PC-9 (cell line): ENCODE data around the gene MFSD8. TPM values are rescaled to one million over a fixed set of nuclear protein-coding genes. Genes with fewer than 3 reads are reported as not detected.
"Not testable (repeated sequence)": the region's sequence is repeated elsewhere in the genome, so short reads cannot be mapped to it uniquely, and the experiment has no call there.

ENCODE experiments used
- BruUV-seq: library from RNA; stranded (reverse); fragments of 400-500 nt; replicated peaks from 2 replicates; lab custom pipeline; 2021; lab: Mats Ljungman, UMichigan
- CTCF ChIA-PET: fragments of 300-600 bp; sonication (Branson Sonifier 250); formaldehyde crosslinking; loops from one replicate; lab custom pipeline; 2022; ENCODE audit warnings: antibody characterized with exemption; lab: Charles Lee
- POLR2A ChIA-PET: fragments of 300-600 bp; sonication (Branson Sonifier 250); formaldehyde crosslinking; loops from one replicate; lab custom pipeline; 2022; ENCODE audit warnings: antibody characterized with exemption; ENCODE audit not compliant: unreplicated experiment; lab: Charles Lee
- DNase-seq, 2 experiments: peaks; one replicate each; pipeline versions ENCODE4 v3.0.0 to v3.0.0-alpha.2; 2015 to 2022; ENCODE audit warnings: mixed read lengths in 1 of 2
- H2AFZ ChIP-seq: fragments of 200-600 bp; sonication (generic); 2 replicates; pipeline ENCODE4 v1.8.1; 2017; ENCODE audit warnings: antibody characterized with exemption
- H3F3A ChIP-seq: fragments of 200-600 bp; sonication (generic); 2 replicates; pipeline ENCODE4 v1.8.1; 2017; ENCODE audit warnings: antibody characterized with exemption, mild to moderate bottlenecking, low read depth; ENCODE audit not compliant: insufficient read depth
- H3K27ac ChIP-seq: fragments of 200-600 bp; sonication (generic); 2 replicates; pipeline ENCODE4 v1.6.1; 2016; ENCODE audit warnings: mixed run types
- H3K27me3 ChIP-seq: fragments of 200-600 bp; sonication (generic); 2 replicates; pipeline ENCODE4 v1.6.1; 2016; ENCODE audit warnings: low read depth, mixed run types; ENCODE audit not compliant: insufficient read depth
- H3K36me3 ChIP-seq: fragments of 200-600 bp; sonication (generic); 2 replicates; pipeline ENCODE4 v1.6.1; 2016; ENCODE audit warnings: low read depth, mixed run types
- H3K4me1 ChIP-seq: fragments of 200-600 bp; sonication (generic); replicated peaks from 2 replicates; pipeline ENCODE4 v1.6.1; 2016; ENCODE audit warnings: mixed run types; ENCODE audit not compliant: insufficient read depth
- H3K4me2 ChIP-seq: fragments of 200-600 bp; sonication (generic); 2 replicates; pipeline ENCODE4 v1.6.1; 2017; ENCODE audit warnings: mixed run types
- H3K4me3 ChIP-seq: fragments of 200-600 bp; sonication (generic); 2 replicates; pipeline ENCODE4 v1.6.1; 2016; ENCODE audit warnings: mixed run types
- H3K79me2 ChIP-seq: fragments of 200-600 bp; sonication (generic); 2 replicates; pipeline ENCODE4 v1.6.1; 2017; ENCODE audit warnings: low read depth, mixed run types
- H3K9me2 ChIP-seq: fragments of 200-600 bp; sonication (generic); 2 replicates; pipeline ENCODE4 v1.8.1; 2017; ENCODE audit warnings: mild to moderate bottlenecking; ENCODE audit not compliant: insufficient read depth
- H3K9me3 ChIP-seq: fragments of 200-600 bp; sonication (generic); 2 replicates; pipeline ENCODE4 v1.8.1; 2016; ENCODE audit warnings: low read depth; ENCODE audit not compliant: insufficient read depth
- H4K20me1 ChIP-seq: fragments of 200-600 bp; sonication (generic); 2 replicates; pipeline ENCODE4 v1.8.1; 2017; ENCODE audit not compliant: insufficient read depth
- CTCF ChIP-seq: fragments of 200-600 bp; sonication (generic); conservative IDR thresholded peaks from 2 replicates; pipeline ENCODE4 v1.6.1; 2017; ENCODE audit warnings: mixed run types, antibody characterized with exemption, mild to moderate bottlenecking, moderate library complexity
- EZH2 ChIP-seq: fragments of 200-600 bp; sonication (generic); IDR thresholded peaks from 2 replicates; pipeline ENCODE4 v1.8.0; 2017; ENCODE audit warnings: antibody characterized with exemption, low read depth
- intact Hi-C: fragments of 100-400 bp; cut with micrococcal nuclease; formaldehyde crosslinking; loops from one replicate; pipeline ENCODE4 v1.10.0; 2022; ENCODE audit not compliant: unreplicated experiment
- total RNA-seq: library from RNA; stranded (reverse); gene quantifications from 2 replicates; pipeline ENCODE4 v1.2.3, GENCODE V29; 2021

The MFSD8 gene
- total RNA-seq, 1 experiment from 2014 or later, result 21.4 TPM

GRCh38 chr4:127959794-127960193 lies 5.2 kb downstream of the MFSD8 start:
- Histone ChIP-seq H3K9me3 (no peaks in the 10 kb centered on the region), H3K79me2 (peaks cover 34% of the 10 kb centered on the region), H3K36me3 (no peaks in the 10 kb centered on the region), H2AFZ (no peak overlapping the region), H3K27me3 (no peaks in the 10 kb centered on the region), H3K4me1 (no peaks in the 10 kb centered on the region), H3K4me3 (no peak overlapping the region), H3K4me2 (no peak overlapping the region), H3K9me2 (no peaks in the 10 kb centered on the region), H3K27ac (no peak overlapping the region), H3F3A (no peaks in the 10 kb centered on the region), H4K20me1 (no peaks in the 10 kb centered on the region; the same call in 1 of the 2 replicates)
- ChIA-PET POLR2A (no interaction called here), CTCF (no interaction called here)
- no peak for TF ChIP-seq EZH2
- TF ChIP-seq CTCF, result no peak
- no peak for DNase-seq
- BruUV-seq, result no TSS peak
- intact Hi-C loops, result no loop called here

GRCh38 chr4:127957105-127957504 lies 7.9 kb downstream of the MFSD8 start:
- ChIA-PET POLR2A (no interaction called here), CTCF (interaction anchor here (0.6 kb wide), 1 partner anchor 138 kb away, joined by 11 read pairs; no protein-coding TSS in a partner anchor)

GRCh38 chr4:127936974-127937373 lies 28.0 kb downstream of the MFSD8 start:
- Histone ChIP-seq H3K4me1 (no peaks in the 10 kb centered on the region), H3K9me2 (no peaks in the 10 kb centered on the region), H3K4me3 (no peak overlapping the region), H2AFZ (no peak overlapping the region), H3K79me2 (no peaks in the 10 kb centered on the region), H3K27me3 (no peaks in the 10 kb centered on the region), H3K9me3 (no peaks in the 10 kb centered on the region), H3K4me2 (no peak overlapping the region), H3F3A (no peaks in the 10 kb centered on the region), H3K36me3 (no peaks in the 10 kb centered on the region), H3K27ac (no peak overlapping the region), H4K20me1 (no peaks in the 10 kb centered on the region)
- CTCF ChIA-PET, result no interaction called here
- BruUV-seq, result no TSS peak
- POLR2A ChIA-PET, result interaction anchor here (0.6 to 1.0 kb wide), 2 partner anchors 29 to 347 kb away, joined by 8 to 19 read pairs; partner anchors contain the start of genes ABHD18 and MFSD8
- DNase-seq, result no peak
- no peak for TF ChIP-seq EZH2
- no peak for TF ChIP-seq CTCF
- intact Hi-C loops, result no loop called here

More at GRCh38 chr4:127957105-127957504, 7.9 kb downstream of the MFSD8 start:
- Histone ChIP-seq H3K9me2 (no peaks in the 10 kb centered on the region), H3K9me3 (no peaks in the 10 kb centered on the region), H3K4me2 (no peak overlapping the region), H3K79me2 (peaks cover 13% of the 10 kb centered on the region), H3K27me3 (no peaks in the 10 kb centered on the region), H4K20me1 (no peaks in the 10 kb centered on the region; the same call in 1 of the 2 replicates), H3K27ac (no peak overlapping the region), H3K4me1 (no peaks in the 10 kb centered on the region), H3K4me3 (no peak overlapping the region), H2AFZ (no peak overlapping the region), H3K36me3 (no peaks in the 10 kb centered on the region), H3F3A (no peaks in the 10 kb centered on the region)
- no TSS peak for BruUV-seq
- intact Hi-C loops, result no loop called here
- no peak for TF ChIP-seq EZH2
- TF ChIP-seq CTCF, result no peak
- DNase-seq, result no peak

GRCh38 chr4:127931836-127932235 lies 33.1 kb downstream of the MFSD8 start:
- H3K9me3 ChIP-seq, H3F3A ChIP-seq, H3K4me2 ChIP-seq, H3K27me3 ChIP-seq, BruUV-seq, H3K79me2 ChIP-seq, H4K20me1 ChIP-seq, H3K27ac ChIP-seq, H3K36me3 ChIP-seq, intact Hi-C loops, H3K9me2 ChIP-seq, H3K4me1 ChIP-seq, H3K4me3 ChIP-seq, DNase-seq, H2AFZ ChIP-seq, CTCF ChIA-PET: not testable (repeated sequence)
- POLR2A ChIA-PET, result interaction anchor here (0.6 kb wide), 1 partner anchor 129 kb away, joined by 3 read pairs; the partner anchor contains the start of gene LARP1B
